Chondrocyte (in vitro differentiated cells): Measurements from ENCODE around the gene MYOG. TPM values are rescaled to one million over a fixed set of nuclear protein-coding genes. Genes with fewer than 3 reads are reported as not detected.

Experiments
- DNase-seq: peaks from one replicate; pipeline ENCODE4 v3.0.0; 2021; ENCODE audit warnings: mixed read lengths, low spot score
- H3K27ac Mint-ChIP-seq: one replicate; pipeline ENCODE4 v1.8.0; 2021; ENCODE audit warnings: mild to moderate bottlenecking, moderate library complexity, mixed read lengths; ENCODE audit not compliant: unreplicated experiment
- H3K27me3 Mint-ChIP-seq: 2 replicates; pipeline ENCODE4 v1.8.0; 2021; ENCODE audit warnings: low read depth, mixed read lengths
- H3K36me3 Mint-ChIP-seq: 2 replicates; pipeline ENCODE4 v1.8.0; 2021; ENCODE audit warnings: low read depth, mixed read lengths
- H3K4me1 Mint-ChIP-seq: 2 replicates; pipeline ENCODE4 v1.8.0; 2021; ENCODE audit warnings: low read depth, mild to moderate bottlenecking, mixed read lengths
- H3K4me3 Mint-ChIP-seq: one replicate; pipeline ENCODE4 v1.8.0; 2021; ENCODE audit warnings: mild to moderate bottlenecking, moderate library complexity, mixed read lengths; ENCODE audit not compliant: unreplicated experiment
- H3K9me3 Mint-ChIP-seq: 2 replicates; pipeline ENCODE4 v1.8.0; 2021; ENCODE audit warnings: low read depth, mixed read lengths
- CTCF ChIP-seq: fragments of 200-600 bp; sonication (generic); IDR thresholded peaks from 2 replicates; pipeline ENCODE4 v1.5.0; 2021; ENCODE audit warnings: antibody characterized with exemption, mild to moderate bottlenecking, moderate library complexity
- total RNA-seq: library from RNA; stranded (reverse); gene quantifications from 3 replicates; pipeline ENCODE4 v1.2.1, GENCODE V29; 2021

The MYOG gene
- total RNA-seq, 1 donor from 2014 or later: not detected

- DNase-seq: peak; percentile 56
- peaks cover 34% of the 10 kb centered on the region for H3K27me3 Mint-ChIP-seq
- H3K36me3 Mint-ChIP-seq: peaks cover 7% of the 10 kb centered on the region
- no peak overlapping the region for H3K27ac Mint-ChIP-seq
- no peak overlapping the region for H3K4me3 Mint-ChIP-seq
- H3K4me1 Mint-ChIP-seq: no peaks in the 10 kb centered on the region
- H3K9me3 Mint-ChIP-seq: no peaks in the 10 kb centered on the region
- TF ChIP-seq CTCF: no peak
These were observed 2.3 kb downstream of the MYOG start for GRCh38 chr1:203083463-203083921.

GRCh38 chr1:203082571-203083462 lies 3.0 kb downstream of the MYOG start:
- H3K9me3 Mint-ChIP-seq: no peaks in the 10 kb centered on the region
- peaks cover 11% of the 10 kb centered on the region for H3K36me3 Mint-ChIP-seq
- H3K27ac Mint-ChIP-seq: no peak overlapping the region
- H3K27me3 Mint-ChIP-seq: peaks cover 30% of the 10 kb centered on the region
- H3K4me1 Mint-ChIP-seq: no peaks in the 10 kb centered on the region
- no peak for TF ChIP-seq CTCF
- H3K4me3 Mint-ChIP-seq: no peak overlapping the region
- DNase-seq: peak; percentile 39

- Mint-ChIP-seq H3K27ac (no peak overlapping the region), H3K9me3 (no peaks in the 10 kb centered on the region), H3K27me3 (peaks cover 30% of the 10 kb centered on the region), H3K4me3 (no peak overlapping the region), H3K36me3 (peaks cover 14% of the 10 kb centered on the region), H3K4me1 (no peaks in the 10 kb centered on the region)
- DNase-seq: no peak
- TF ChIP-seq CTCF: no peak
These were observed 3.6 kb downstream of the MYOG start for GRCh38 chr1:203082231-203082505.

- Mint-ChIP-seq H3K27me3 (peaks cover 26% of the 10 kb centered on the region), H3K4me1 (no peaks in the 10 kb centered on the region), H3K4me3 (no peak overlapping the region), H3K36me3 (peaks cover 14% of the 10 kb centered on the region), H3K9me3 (no peaks in the 10 kb centered on the region), H3K27ac (no peak overlapping the region)
- no peak for TF ChIP-seq CTCF
- no peak for DNase-seq
These were observed 4.2 kb downstream of the MYOG start for GRCh38 chr1:203081465-203082230.

- DNase-seq: no peak
- peaks cover 18% of the 10 kb centered on the region for H3K36me3 Mint-ChIP-seq
- H3K9me3 Mint-ChIP-seq: no peaks in the 10 kb centered on the region
- H3K27me3 Mint-ChIP-seq: peaks cover 29% of the 10 kb centered on the region
- no peak overlapping the region for H3K27ac Mint-ChIP-seq
- TF ChIP-seq CTCF: no peak
- no peaks in the 10 kb centered on the region for H3K4me1 Mint-ChIP-seq
- no peak overlapping the region for H3K4me3 Mint-ChIP-seq
These were observed 5.4 kb downstream of the MYOG start for GRCh38 chr1:203080456-203080855.
